K562 (cell line): ENCODE measurements around the gene SETDB2. TPM values are rescaled to one million over a fixed set of nuclear protein-coding genes. Genes with fewer than 3 reads are reported as not detected.

Experiments
- ATAC-seq: fragments of 200-7000 bp; cut with Tn5 transposase; 3 replicates; pipeline ENCODE4 v1.9.1; 2020; ENCODE audit warnings: moderate library complexity
- BruUV-seq: library from RNA; stranded (reverse); fragments of 400-500 nt; replicated peaks from 2 replicates; lab custom pipeline; 2021; lab: Mats Ljungman, UMichigan
- CTCF ChIA-PET: fragments of 300-600 bp; formaldehyde crosslinking; extraction: SDS; loops from one replicate; lab custom pipeline; 2021; ENCODE audit warnings: low intra/inter-chr PET ratio; lab: Yijun Ruan, JAX
- POLR2A ChIA-PET: fragments of 300-600, 350-650 bp; sonication (Branson Sonifier 250); formaldehyde crosslinking; extraction: SDS; loops from one replicate; lab custom pipeline; 2021; ENCODE audit warnings: antibody characterized with exemption, inconsistent platforms; lab: Yijun Ruan, JAX
- DNase-seq, 4 experiments: peaks; one replicate each; pipeline versions ENCODE4 v3.0.0 to v3.0.0-alpha.2; 2011 to 2018; ENCODE audit warnings: low spot score in 3 of 4, mixed read lengths in 3 of 4; ENCODE audit errors: extremely low read depth in 1 of 4
- FAIRE-seq: peaks from 2 replicates; lab custom pipeline; 2011; peaks lifted over from hg19 to GRCh38; lab: Jason Lieb, UNC
- H2AFZ ChIP-seq: 2 replicates; pipeline ENCODE4 v1.6.0; 2011; ENCODE audit warnings: low read depth, low read length, control low read depth, inconsistent platforms
- H3K27ac ChIP-seq: fragments of 200-600 bp; 3 replicates; pipeline ENCODE4 v1.8.0; 2011; ENCODE audit warnings: low read depth, mild to moderate bottlenecking, control low read depth, inconsistent platforms, low read length, moderate library complexity, mixed read lengths; ENCODE audit errors: extremely low read depth
- H3K27me3 ChIP-seq, 2 experiments: fragments of 300-600 bp in 1 of 2; 2 replicates in 1 of 2; 3 replicates in 1 of 2; pipeline versions ENCODE4 v1.6.0 to v1.8.0; 2011; ENCODE audit warnings: inconsistent platforms in 2 of 2, low read length in 2 of 2, mild to moderate bottlenecking in 1 of 2, mixed read lengths in 1 of 2, moderate library complexity in 1 of 2; ENCODE audit not compliant: control insufficient read depth in 2 of 2, insufficient read depth in 2 of 2
- H3K36me3 ChIP-seq: fragments of 300-600 bp; 3 replicates; pipeline ENCODE4 v1.8.0; 2011; ENCODE audit warnings: mild to moderate bottlenecking, low read length, inconsistent platforms; ENCODE audit not compliant: control insufficient read depth, insufficient read depth
- H3K4me1 ChIP-seq, 2 experiments: fragments of 200-600 bp in 1 of 2; replicated peaks in 1 of 2; 2 replicates in 1 of 2; 3 replicates in 1 of 2; pipeline versions ENCODE4 v1.5.1 to v1.8.0; 2011; ENCODE audit warnings: inconsistent platforms in 2 of 2, low read length in 2 of 2, mild to moderate bottlenecking in 1 of 2, mixed read lengths in 1 of 2, moderate library complexity in 1 of 2; ENCODE audit not compliant: control insufficient read depth in 2 of 2, insufficient read depth in 2 of 2
- H3K4me2 ChIP-seq: 2 replicates; pipeline ENCODE4 v1.6.1; 2011; ENCODE audit warnings: low read length, control low read depth, inconsistent platforms, mixed read lengths; ENCODE audit not compliant: insufficient read depth
- H3K4me3 ChIP-seq: fragments of 200-600 bp; sonication (generic), shearing (Covaris generic); 2 replicates; pipeline ENCODE4 v1.5.1; 2016; ENCODE audit warnings: control low read depth, inconsistent platforms
- H3K79me2 ChIP-seq: fragments of 200-600 bp; 3 replicates; pipeline ENCODE4 v1.8.0; 2011; ENCODE audit warnings: low read length, inconsistent platforms; ENCODE audit not compliant: control insufficient read depth, insufficient read depth
- H3K9ac ChIP-seq, 2 experiments: 2 replicates each; pipeline versions ENCODE4 v1.6.0 to v1.6.1; 2011; ENCODE audit warnings: low read depth in 2 of 2, low read length in 2 of 2, control low read depth in 1 of 2, inconsistent platforms in 1 of 2, mild to moderate bottlenecking in 1 of 2, mixed read lengths in 1 of 2; ENCODE audit not compliant: insufficient read depth in 1 of 2
- H3K9me1 ChIP-seq: one replicate; pipeline ENCODE4 v1.6.0; 2011; ENCODE audit warnings: inconsistent platforms, mild to moderate bottlenecking, low read length, moderate library complexity; ENCODE audit not compliant: control insufficient read depth, insufficient read depth
- H3K9me3 ChIP-seq: replicated peaks from 2 replicates; pipeline ENCODE4 v1.5.1; 2011; ENCODE audit warnings: low read depth, low read length, inconsistent platforms; ENCODE audit not compliant: control insufficient read depth, insufficient read depth
- H4K20me1 ChIP-seq: replicated peaks from 2 replicates; pipeline ENCODE4 v1.6.1; 2011; ENCODE audit warnings: low read length, inconsistent platforms, mixed read lengths; ENCODE audit not compliant: control insufficient read depth, insufficient read depth
- ADNP ChIP-seq: fragments of 200-800 bp; sonication (Bioruptor generic); IDR thresholded peaks from 2 replicates; pipeline ENCODE4 v1.6.1; 2016; ENCODE audit warnings: missing genetic modification characterization, missing compliant biosample characterization
- BCL6 ChIP-seq: fragments of 250-450 bp; sonication (Bioruptor Pico); IDR thresholded peaks from 2 replicates; pipeline ENCODE4 v1.4.0; 2020
- LARP7 ChIP-seq: fragments of 450-650 bp; IDR thresholded peaks from 2 replicates; pipeline ENCODE4 v1.6.1; 2016
- PHTF2 ChIP-seq: fragments of 250-450 bp; sonication (Bioruptor Pico); IDR thresholded peaks from 2 replicates; pipeline ENCODE4 v1.5.0; 2021; ENCODE audit warnings: mild to moderate bottlenecking
- RBM14 ChIP-seq: fragments of 200-400 bp; formaldehyde crosslinking; IDR thresholded peaks from 2 replicates; pipeline ENCODE4 v1.6.1; 2018; ENCODE audit warnings: low read depth, mild to moderate bottlenecking, low read length, moderate library complexity, borderline replicate concordance; ENCODE audit not compliant: insufficient read depth
- RBM15 ChIP-seq: fragments of 200-400 bp; formaldehyde crosslinking; IDR thresholded peaks from 2 replicates; pipeline ENCODE4 v1.6.1; 2018; ENCODE audit warnings: mild to moderate bottlenecking, low read length, moderate library complexity; ENCODE audit not compliant: insufficient read depth
- RBM25 ChIP-seq: fragments of 200-400 bp; formaldehyde crosslinking; IDR thresholded peaks from 2 replicates; pipeline ENCODE4 v1.6.1; 2018; ENCODE audit warnings: low read length, low read depth, moderate library complexity; ENCODE audit not compliant: severe bottlenecking
- RNF2 ChIP-seq: sonication (generic); IDR thresholded peaks from 2 replicates; pipeline ENCODE4 v1.6.1; 2016
- SRSF9 ChIP-seq: fragments of 200-400 bp; formaldehyde crosslinking; IDR thresholded peaks from 2 replicates; pipeline ENCODE4 v1.6.1; 2017; ENCODE audit warnings: low read depth, low read length, borderline replicate concordance
- ZNF212 ChIP-seq: fragments of 450-650 bp; formaldehyde crosslinking; IDR thresholded peaks from 2 replicates; pipeline ENCODE4 v1.4.0; 2020; ENCODE audit warnings: mild to moderate bottlenecking
- ZNF239 ChIP-seq: fragments of 250-450 bp; sonication (Bioruptor Pico); IDR thresholded peaks from 2 replicates; pipeline ENCODE4 v1.4.0; 2020; ENCODE audit warnings: mild to moderate bottlenecking
- WGBS: fragments of 100-300 bp; shearing (Covaris generic); methylation state at CpG from one replicate; pipeline ENCODE4 v1.1.6; 2016; ENCODE audit warnings: low coverage, mixed read lengths; ENCODE audit not compliant: insufficient coverage; ENCODE audit errors: missing lambda C conversion rate; 5-methylcytosine and 5-hydroxymethylcytosine counted together
- in situ Hi-C: fragments of 300-500 bp; cut with MboI; formaldehyde crosslinking; loops from 4 replicates; pipeline ENCODE4 v1.15.0; 2018; ENCODE audit warnings: inconsistent platforms, mixed read lengths
- intact Hi-C: fragments of 100-400 bp; cut with micrococcal nuclease; formaldehyde crosslinking; loops from 2 replicates; pipeline ENCODE4 v1.14.2; 2022
- polyA plus RNA-seq, 8 experiments: library from polyadenylated mRNA; depleted of rRNA in 4 of 8; stranded (reverse) in 5 of 8; unstranded in 3 of 8; fragments of >200 nt; fragmentation: Nextera tagmentation in 2 of 8; fragmentation: Illumina TruSeq in 1 of 8; extraction: Ambion mirVana in 2 of 8; extraction: Trizol in 1 of 8; gene quantifications; 2 replicates each; pipeline versions ENCODE4 v1.2.1 to v1.2.3, GENCODE V29; 2011 to 2014; ENCODE audit warnings: inconsistent platforms in 1 of 8, missing spikeins in 1 of 8
- total RNA-seq, 7 experiments: library from RNA; depleted of rRNA in 6 of 7; stranded (reverse); fragments of >200 nt in 6 of 7; fragmentation: Illumina TruSeq in 2 of 7; extraction: Trizol in 2 of 7; gene quantifications; 2 replicates each; pipeline versions ENCODE4 v1.2.1 to v1.2.3, GENCODE V29; 2011 to 2021; ENCODE audit warnings: low replicate concordance in 1 of 7
- TF ChIP-seq, protein P1 (sequence below): fragments of 250-450 bp; sonication (Bioruptor Pico); IDR thresholded peaks from 2 replicates; pipeline ENCODE4 v1.4.0; 2020

Gene SETDB2
- total and polyA plus RNA-seq, 9 of the 15 experiments (the other 6 are each of a cell fraction or from before 2014, with no cell fraction given): 1.0 to 9.0 (median 6.1) TPM

DNA sequence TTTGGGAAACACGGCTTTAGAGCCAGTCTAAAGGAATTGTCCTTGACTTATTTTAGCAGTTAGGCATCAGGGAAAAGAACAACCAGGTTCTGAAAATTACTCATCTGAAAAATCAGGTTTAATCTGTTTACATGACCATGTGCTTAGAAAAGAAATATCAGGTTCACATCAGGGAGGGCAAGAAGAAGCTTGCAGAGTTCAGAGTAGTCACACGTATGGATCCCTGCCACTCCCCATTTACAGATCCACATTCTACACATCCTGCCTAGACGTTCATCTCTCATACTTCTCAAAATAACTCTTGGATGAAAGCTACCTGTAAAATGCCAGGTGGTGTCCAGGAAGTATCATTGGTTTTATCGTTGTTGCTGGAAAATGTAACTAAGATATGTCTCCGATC lies 37.7 kb downstream of the SETDB2 start:
- no peak for DNase-seq
- WGBS: 65% methylated on average over 5 of the region's 5 CpGs
- intact Hi-C loops: no loop called here
- Histone ChIP-seq H3K4me2 (no peak overlapping the region), H3K9ac (no peak overlapping the region), H3K9me3 (no peaks in the 10 kb centered on the region; the same call in 1 of the 2 replicates), H4K20me1 (no peaks in the 10 kb centered on the region), H3K9me1 (no peaks in the 10 kb centered on the region), H3K27ac (no peak overlapping the region), H3K36me3 (peaks cover 42% of the 10 kb centered on the region; the same call in 2 of the 3 replicates), H3K4me1 (no peaks in the 10 kb centered on the region), H3K4me3 (no peak overlapping the region), H2AFZ (no peak overlapping the region), H3K27me3 (no peaks in the 10 kb centered on the region), H3K79me2 (no peaks in the 10 kb centered on the region)
- BruUV-seq: no TSS peak
- no peak for TF ChIP-seq LARP7
- no peak for TF ChIP-seq RBM14
- TF ChIP-seq ZNF239 (CRISPR knock-in tag): no peak
- no peak for TF ChIP-seq BCL6 (CRISPR knock-in tag)
- no peak for TF ChIP-seq PHTF2 (CRISPR knock-in tag)
- ChIA-PET CTCF (no interaction called here), POLR2A (no interaction called here)
- no peak for ATAC-seq
- no peak for FAIRE-seq
- in situ Hi-C loops: no loop called here

- H4K20me1 ChIP-seq: no peaks in the 10 kb centered on the region
- no peak overlapping the region for H3K27ac ChIP-seq
- no TSS peak for BruUV-seq
- H3K4me3 ChIP-seq: no peak overlapping the region
- intact Hi-C loops (no loop called here), in situ Hi-C loops (no loop called here)
- H2AFZ ChIP-seq: no peak overlapping the region
- peaks cover 18% of the 10 kb centered on the region; the same call in 2 of the 3 replicates for H3K36me3 ChIP-seq
- no peaks in the 10 kb centered on the region for H3K4me1 ChIP-seq
- CTCF ChIA-PET: no interaction called here
- POLR2A ChIA-PET: no interaction called here
- 88% methylated on average over 2 of the region's 2 CpGs for WGBS
- no peaks in the 10 kb centered on the region for H3K27me3 ChIP-seq
- no peaks in the 10 kb centered on the region for H3K79me2 ChIP-seq
- DNase-seq (no peak), ATAC-seq (no peak), FAIRE-seq (no peak)
- H3K9me3 ChIP-seq: no peaks in the 10 kb centered on the region; the same call in 1 of the 2 replicates
- no peak overlapping the region for H3K9ac ChIP-seq
- H3K9me1 ChIP-seq: no peaks in the 10 kb centered on the region
- no peak overlapping the region for H3K4me2 ChIP-seq
- TF ChIP-seq RNF2 (no peak), RBM15 (no peak), ZNF212 (no peak), ADNP (tag) (no peak), SRSF9 (no peak), RBM25 (no peak)
- TF ChIP-seq, protein P1, sequence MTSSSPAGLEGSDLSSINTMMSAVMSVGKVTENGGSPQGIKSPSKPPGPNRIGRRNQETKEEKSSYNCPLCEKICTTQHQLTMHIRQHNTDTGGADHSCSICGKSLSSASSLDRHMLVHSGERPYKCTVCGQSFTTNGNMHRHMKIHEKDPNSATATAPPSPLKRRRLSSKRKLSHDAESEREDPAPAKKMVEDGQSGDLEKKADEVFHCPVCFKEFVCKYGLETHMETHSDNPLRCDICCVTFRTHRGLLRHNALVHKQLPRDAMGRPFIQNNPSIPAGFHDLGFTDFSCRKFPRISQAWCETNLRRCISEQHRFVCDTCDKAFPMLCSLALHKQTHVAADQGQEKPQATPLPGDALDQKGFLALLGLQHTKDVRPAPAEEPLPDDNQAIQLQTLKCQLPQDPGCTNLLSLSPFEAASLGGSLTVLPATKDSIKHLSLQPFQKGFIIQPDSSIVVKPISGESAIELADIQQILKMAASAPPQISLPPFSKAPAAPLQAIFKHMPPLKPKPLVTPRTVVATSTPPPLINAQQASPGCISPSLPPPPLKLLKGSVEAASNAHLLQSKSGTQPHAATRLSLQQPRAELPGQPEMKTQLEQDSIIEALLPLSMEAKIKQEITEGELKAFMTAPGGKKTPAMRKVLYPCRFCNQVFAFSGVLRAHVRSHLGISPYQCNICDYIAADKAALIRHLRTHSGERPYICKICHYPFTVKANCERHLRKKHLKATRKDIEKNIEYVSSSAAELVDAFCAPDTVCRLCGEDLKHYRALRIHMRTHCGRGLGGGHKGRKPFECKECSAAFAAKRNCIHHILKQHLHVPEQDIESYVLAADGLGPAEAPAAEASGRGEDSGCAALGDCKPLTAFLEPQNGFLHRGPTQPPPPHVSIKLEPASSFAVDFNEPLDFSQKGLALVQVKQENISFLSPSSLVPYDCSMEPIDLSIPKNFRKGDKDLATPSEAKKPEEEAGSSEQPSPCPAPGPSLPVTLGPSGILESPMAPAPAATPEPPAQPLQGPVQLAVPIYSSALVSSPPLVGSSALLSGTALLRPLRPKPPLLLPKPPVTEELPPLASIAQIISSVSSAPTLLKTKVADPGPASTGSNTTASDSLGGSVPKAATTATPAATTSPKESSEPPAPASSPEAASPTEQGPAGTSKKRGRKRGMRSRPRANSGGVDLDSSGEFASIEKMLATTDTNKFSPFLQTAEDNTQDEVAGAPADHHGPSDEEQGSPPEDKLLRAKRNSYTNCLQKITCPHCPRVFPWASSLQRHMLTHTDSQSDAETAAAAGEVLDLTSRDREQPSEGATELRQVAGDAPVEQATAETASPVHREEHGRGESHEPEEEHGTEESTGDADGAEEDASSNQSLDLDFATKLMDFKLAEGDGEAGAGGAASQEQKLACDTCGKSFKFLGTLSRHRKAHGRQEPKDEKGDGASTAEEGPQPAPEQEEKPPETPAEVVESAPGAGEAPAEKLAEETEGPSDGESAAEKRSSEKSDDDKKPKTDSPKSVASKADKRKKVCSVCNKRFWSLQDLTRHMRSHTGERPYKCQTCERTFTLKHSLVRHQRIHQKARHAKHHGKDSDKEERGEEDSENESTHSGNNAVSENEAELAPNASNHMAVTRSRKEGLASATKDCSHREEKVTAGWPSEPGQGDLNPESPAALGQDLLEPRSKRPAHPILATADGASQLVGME (CRISPR knock-in tag): no peak
These were observed 44.5 kb downstream of the SETDB2 start for GRCh38 chr13:49488563-49488962.
